IPS-NIHi11 (cell line): Measurements from ENCODE around the gene ANKFY1.
A peak's percentile ranks its signal among the peaks of the same experiment; 100 is the strongest.
"Not testable (repeated sequence)": the region's sequence is repeated elsewhere in the genome, so short reads cannot be mapped to it uniquely, and the experiment has no call there.

ENCODE experiments used
- DNase-seq: peaks from one replicate; pipeline ENCODE4 v3.0.0; 2012; ENCODE audit warnings: mixed read lengths, low spot score

The ANKFY1 gene

GRCh38 chr17:4155980-4156620 is 107.7 kb downstream of the ANKFY1 start:
- no peak for DNase-seq

- DNase-seq, result no peak
Observed at GRCh38 chr17:4154201-4154600, 109.6 kb downstream of the ANKFY1 start.

- no peak for DNase-seq
Observed at GRCh38 chr17:4152471-4152870, 111.3 kb downstream of the ANKFY1 start.

- no peak for DNase-seq
Observed at GRCh38 chr17:4150096-4150495, 113.7 kb downstream of the ANKFY1 start.

- DNase-seq, result no peak
Observed at GRCh38 chr17:4148611-4149308, 115.0 kb downstream of the ANKFY1 start.

- DNase-seq, result no peak
Observed at GRCh38 chr17:4147751-4148310, 115.9 kb downstream of the ANKFY1 start.

GRCh38 chr17:4146641-4147040 is 117.1 kb downstream of the ANKFY1 start:
- DNase-seq, result no peak

GRCh38 chr17:4144422-4144747 is 119.4 kb downstream of the ANKFY1 start:
- DNase-seq, result no peak

- peak; percentile 90 for DNase-seq
Observed at GRCh38 chr17:4143563-4144421, 120.0 kb downstream of the ANKFY1 start.

- DNase-seq, result no peak
Observed at GRCh38 chr17:4142107-4142900, 121.5 kb downstream of the ANKFY1 start.

GRCh38 chr17:4140125-4140524 is 123.7 kb downstream of the ANKFY1 start:
- no peak for DNase-seq

GRCh38 chr17:4138906-4139526 is 124.8 kb downstream of the ANKFY1 start:
- not testable (repeated sequence) for DNase-seq

- DNase-seq, result no peak
Observed at GRCh38 chr17:4136373-4136772, 127.4 kb downstream of the ANKFY1 start.

- no peak for DNase-seq
Observed at GRCh38 chr17:4135489-4135888, 128.3 kb downstream of the ANKFY1 start.

- DNase-seq, result no peak
Observed at GRCh38 chr17:4134721-4135120, 129.1 kb downstream of the ANKFY1 start.

GRCh38 chr17:4130715-4131114 is 133.1 kb downstream of the ANKFY1 start:
- DNase-seq, result no peak

- DNase-seq, result no peak
Observed at GRCh38 chr17:4127555-4127954, 136.2 kb downstream of the ANKFY1 start.

- no peak for DNase-seq
Observed at GRCh38 chr17:4125552-4125951, 138.2 kb downstream of the ANKFY1 start.

GRCh38 chr17:4124999-4125398 is 138.8 kb downstream of the ANKFY1 start:
- peak; percentile 38 for DNase-seq

GRCh38 chr17:4120332-4120731 is 143.4 kb downstream of the ANKFY1 start:
- no peak for DNase-seq

- DNase-seq, result no peak
Observed at GRCh38 chr17:4119299-4119698, 144.5 kb downstream of the ANKFY1 start.
